ENCODE results near the gene GCG. TPM values are rescaled to one million over a fixed set of nuclear protein-coding genes. Genes with fewer than 3 reads are reported as not detected.

The GCG gene
- polyA plus RNA-seq, 1 of the 3 experiments (the other 2 are of a cell fraction), result not detected

GRCh38 chr2:162184821-162185450 is 32.9 kb upstream of the GCG start:
- POLR2A ChIA-PET, result no interaction called here
- Histone ChIP-seq H3K36me3 (replicated peaks in 1 of 2; ENCODE audit: control insufficient read depth in 1 of 2, insufficient read depth in 2 of 2, low read length in 1 of 2) (peaks cover 51 to 92% of the 10 kb centered on the region in 2 experiments), H4K20me1 (ENCODE audit: insufficient read depth) (no peaks in the 10 kb centered on the region), H3F3A (replicated peaks; ENCODE audit: insufficient read depth) (peaks cover 4% of the 10 kb centered on the region), H3K4me1 (ENCODE audit: control insufficient read depth in 1 of 2, insufficient read depth in 2 of 2, low read depth in 1 of 2, low read length in 1 of 2) (no peaks in the 10 kb centered on the region), H3K4me3 (ENCODE audit: low read depth in 2 of 2, low read length in 1 of 2) (no peak overlapping the region), H3K27ac (ENCODE audit: low read depth in 2 of 2, low read length in 1 of 2) (no peak overlapping the region), H3K79me2 (ENCODE audit: insufficient read depth) (no peaks in the 10 kb centered on the region), H2AFZ (ENCODE audit: low read depth) (no peak overlapping the region), H3K4me2 (no peak overlapping the region), H3K27me3 (ENCODE audit: insufficient read depth) (no peaks in the 10 kb centered on the region), H3K9me2 (no peaks in the 10 kb centered on the region), H3K9me3 (no peaks in the 10 kb centered on the region), H3K9ac (no peak overlapping the region)
- WGBS (ENCODE audit: low lambda C conversion rate), result 71% methylated on average over 2 of the region's 2 CpGs
- TF ChIP-seq TAF1 (IDR thresholded peaks at IDR 0.05; ENCODE audit: borderline replicate concordance, low read depth, low read length) (no peak), NFIC (IDR thresholded peaks at IDR 0.05; ENCODE audit: borderline replicate concordance) (no peak), GABPA (IDR thresholded peaks at IDR 0.05; ENCODE audit: low read depth) (no peak), SMC3 (IDR thresholded peaks at IDR 0.05; ENCODE audit: low read depth, low read length) (no peak), USF2 (IDR thresholded peaks at IDR 0.05; ENCODE audit: borderline replicate concordance, low read depth, low read length) (no peak)
- CTCF ChIA-PET, result interaction anchor here (0.8 to 3.6 kb wide), 2 partner anchors 32 to 35 kb away, joined by 3 to 10 read pairs; no protein-coding TSS in a partner anchor
- no peak for DNase-seq

GRCh38 chr2:162184359-162184758 is 32.3 kb upstream of the GCG start:
- peaks cover 51 to 88% of the 10 kb centered on the region in 2 experiments for H3K36me3 ChIP-seq (replicated peaks in 1 of 2; ENCODE audit: control insufficient read depth in 1 of 2, insufficient read depth in 2 of 2, low read length in 1 of 2)
- CTCF ChIA-PET, result interaction anchor here (3.6 kb wide), 1 partner anchor 31 kb away, joined by 10 read pairs; no protein-coding TSS in a partner anchor

More at GRCh38 chr2:162184359-162184758, 32.3 kb upstream of the GCG start:
- WGBS (ENCODE audit: low lambda C conversion rate), result 92% methylated on average over 6 of the region's 6 CpGs
- Histone ChIP-seq H3K9me2 (no peaks in the 10 kb centered on the region), H3K27me3 (ENCODE audit: insufficient read depth) (no peaks in the 10 kb centered on the region), H3K9me3 (no peaks in the 10 kb centered on the region), H3K9ac (no peak overlapping the region), H2AFZ (ENCODE audit: low read depth) (no peak overlapping the region), H3K79me2 (ENCODE audit: insufficient read depth) (no peaks in the 10 kb centered on the region), H3K4me2 (no peak overlapping the region), H3K27ac (ENCODE audit: low read depth in 2 of 2, low read length in 1 of 2) (no peak overlapping the region), H3F3A (replicated peaks; ENCODE audit: insufficient read depth) (peaks cover under 1% of the 10 kb centered on the region), H3K4me1 (ENCODE audit: control insufficient read depth in 1 of 2, insufficient read depth in 2 of 2, low read depth in 1 of 2, low read length in 1 of 2) (no peaks in the 10 kb centered on the region), H4K20me1 (ENCODE audit: insufficient read depth) (no peaks in the 10 kb centered on the region), H3K4me3 (ENCODE audit: low read depth in 2 of 2, low read length in 1 of 2) (no peak overlapping the region)
- TF ChIP-seq IRF3 (IDR thresholded peaks at IDR 0.05; ENCODE audit: low read depth, low read length), result no peak
- no peak for TF ChIP-seq MAX (IDR thresholded peaks at IDR 0.05; ENCODE audit: low read depth)
- TF ChIP-seq SMC3 (IDR thresholded peaks at IDR 0.05; ENCODE audit: low read depth, low read length), result no peak
- no peak for TF ChIP-seq TEAD4 (IDR thresholded peaks at IDR 0.05; ENCODE audit: borderline replicate concordance, insufficient read depth)
- TF ChIP-seq NRF1 (IDR thresholded peaks at IDR 0.05; ENCODE audit: low read depth, low read length), result no peak
- no peak for TF ChIP-seq CTCF (IDR thresholded peaks at IDR 0.05)
- TF ChIP-seq FOSL2 (IDR thresholded peaks at IDR 0.05; ENCODE audit: borderline replicate concordance, low read depth), result no peak
- no peak for TF ChIP-seq POLR2AphosphoS5 (IDR thresholded peaks at IDR 0.05; ENCODE audit: low read depth, low read length)
- no peak for TF ChIP-seq RCOR1 (IDR thresholded peaks at IDR 0.05; ENCODE audit: low read length)
- DNase-seq, result no peak
- POLR2A ChIA-PET, result no interaction called here
